ENCODE data around the gene KLKB1.
"Not testable (repeated sequence)": the region's sequence is repeated elsewhere in the genome, so short reads cannot be mapped to it uniquely, and the experiment has no call there.

The KLKB1 gene

DNA sequence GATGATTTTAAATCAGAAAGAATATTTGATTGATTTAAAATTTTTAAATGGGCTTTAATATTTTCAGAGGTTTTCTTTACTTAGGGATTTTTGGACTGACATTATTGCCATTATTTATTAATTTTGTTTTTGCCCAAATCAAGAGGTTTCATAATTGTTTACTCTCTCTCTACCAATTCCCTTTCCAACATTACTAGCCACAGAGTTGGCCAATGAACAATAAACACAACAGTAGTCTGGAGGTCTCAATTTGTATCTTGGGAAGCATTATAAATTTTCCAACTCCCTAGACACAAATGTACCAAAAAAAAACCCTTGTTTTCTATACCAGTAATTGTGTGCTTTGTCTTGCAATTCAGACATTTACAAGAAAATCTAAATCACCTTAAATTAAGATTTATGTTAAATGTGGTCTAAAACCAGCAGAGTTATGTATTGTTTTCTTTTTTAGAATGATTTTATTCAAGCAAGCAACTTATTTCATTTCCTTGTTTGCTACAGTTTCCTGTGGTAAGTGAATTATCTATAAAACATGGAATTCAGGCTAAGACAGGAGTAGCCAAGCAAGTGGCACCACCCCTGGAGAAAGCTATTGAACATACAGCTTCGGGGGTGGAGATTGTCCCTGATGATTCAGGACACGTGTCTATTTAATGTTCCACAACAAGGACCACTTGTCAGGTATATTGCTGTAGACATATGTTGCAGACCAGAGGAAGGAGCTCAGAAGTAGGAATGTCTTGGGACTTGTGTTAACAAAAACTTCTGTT is 622 bp downstream of the KLKB1 start:
- DNase-seq = no peak

DNA sequence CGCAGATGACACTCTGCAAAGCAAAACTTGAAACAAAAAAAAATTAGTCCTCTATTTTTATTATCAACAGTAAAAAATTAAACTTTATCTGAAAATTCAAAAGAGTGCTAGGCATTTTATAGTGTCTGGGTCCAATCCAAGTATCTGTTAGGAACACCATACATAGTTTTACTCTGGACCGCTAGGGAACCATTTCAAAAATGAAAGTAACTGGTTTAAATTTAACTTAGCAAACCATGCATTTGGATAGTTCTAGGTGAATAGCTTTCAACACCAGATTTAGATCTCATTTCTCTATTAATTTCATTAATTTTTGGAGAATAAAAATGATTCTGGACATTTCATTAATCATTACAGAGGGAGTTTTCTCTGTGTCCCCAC is 1.2 kb downstream of the KLKB1 start:
- DNase-seq = no peak

DNA sequence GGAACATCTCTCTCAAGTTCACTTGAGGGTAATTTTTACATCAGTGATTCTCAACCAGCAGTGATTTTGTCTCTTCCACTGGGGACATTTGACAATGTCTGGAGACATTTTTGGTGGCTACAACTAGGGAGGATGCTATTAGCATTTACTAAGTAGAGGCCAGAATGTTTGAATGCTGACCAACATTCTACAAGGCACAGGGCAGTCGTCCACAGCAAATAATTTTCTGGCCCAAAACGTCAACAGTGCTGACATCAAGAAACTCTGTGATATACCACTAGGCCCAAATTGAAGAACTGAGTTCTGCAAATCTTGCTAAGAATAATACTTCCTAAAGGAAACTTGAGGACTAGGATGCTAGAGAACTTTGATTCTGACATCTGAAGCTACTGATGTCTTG is 7.1 kb downstream of the KLKB1 start:
- no peak for DNase-seq

DNA sequence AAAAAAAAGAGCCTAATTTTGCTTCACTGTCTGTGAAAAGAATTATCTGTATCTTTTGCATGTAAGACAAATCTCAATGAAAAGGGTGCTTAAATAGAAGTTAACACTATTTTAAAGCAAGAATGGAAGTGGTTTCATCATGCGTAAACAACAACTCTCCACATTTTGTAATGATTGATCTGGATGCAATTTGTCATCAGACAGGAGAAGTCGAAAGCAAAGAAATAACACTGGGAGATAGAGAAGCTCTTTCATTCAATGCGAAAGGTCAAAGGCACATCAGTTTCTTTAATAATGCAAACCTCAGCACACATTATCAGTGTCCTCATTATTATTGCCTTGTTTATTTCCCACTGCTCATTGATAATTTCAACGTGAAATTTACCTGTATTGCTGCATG is 8.8 kb downstream of the KLKB1 start:
- DNase-seq = no peak

DNA sequence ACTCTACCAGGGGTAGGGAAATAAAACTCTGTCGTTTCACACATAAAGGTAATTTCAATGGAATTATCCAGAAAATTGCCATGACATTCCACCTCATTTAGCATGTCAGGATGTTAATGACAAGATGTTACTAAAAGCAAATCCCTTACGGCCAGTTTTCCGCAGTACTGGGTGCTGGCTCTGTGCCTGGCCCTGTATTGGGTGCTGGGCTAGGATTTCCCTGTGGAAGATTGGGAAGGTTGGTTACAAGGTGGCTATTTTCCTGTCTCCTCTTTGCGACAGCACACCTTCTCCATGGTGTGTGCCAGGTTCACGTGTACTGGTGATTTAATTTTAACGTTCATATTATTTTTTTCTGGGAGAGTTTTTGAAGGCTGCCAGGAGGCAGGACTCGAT is 13.1 kb downstream of the KLKB1 start:
- DNase-seq = no peak

DNA sequence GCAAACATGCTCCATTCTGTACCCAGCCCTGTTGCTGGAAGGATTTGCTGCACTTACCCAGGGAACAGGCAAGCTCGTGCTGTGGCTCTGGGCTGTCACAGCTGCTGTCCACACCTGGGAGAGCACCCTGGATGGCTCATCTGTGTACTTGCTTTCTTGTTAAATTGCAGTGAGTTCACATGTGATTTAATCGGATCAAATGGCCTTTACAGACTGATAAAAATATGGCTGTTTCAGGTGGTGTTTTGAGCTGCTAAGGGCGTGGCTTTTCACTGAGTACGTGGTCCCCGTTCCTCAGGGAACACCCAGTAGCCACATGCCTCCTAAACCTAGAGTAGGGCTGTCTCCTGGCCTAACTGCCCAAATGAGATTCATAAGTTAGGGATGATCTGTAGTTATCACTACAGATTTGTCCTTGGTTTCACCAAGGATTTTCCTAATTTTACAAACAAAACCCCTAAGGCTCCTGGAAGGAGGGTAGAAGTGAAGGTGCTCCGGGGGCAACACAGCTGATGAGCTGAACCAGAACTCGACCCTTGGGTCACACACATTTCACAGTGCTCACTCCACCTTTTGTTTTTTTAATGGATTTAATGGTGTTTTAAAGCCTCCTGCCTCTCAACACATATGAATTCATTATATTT is 13.7 kb downstream of the KLKB1 start:
- DNase-seq = no peak

DNA sequence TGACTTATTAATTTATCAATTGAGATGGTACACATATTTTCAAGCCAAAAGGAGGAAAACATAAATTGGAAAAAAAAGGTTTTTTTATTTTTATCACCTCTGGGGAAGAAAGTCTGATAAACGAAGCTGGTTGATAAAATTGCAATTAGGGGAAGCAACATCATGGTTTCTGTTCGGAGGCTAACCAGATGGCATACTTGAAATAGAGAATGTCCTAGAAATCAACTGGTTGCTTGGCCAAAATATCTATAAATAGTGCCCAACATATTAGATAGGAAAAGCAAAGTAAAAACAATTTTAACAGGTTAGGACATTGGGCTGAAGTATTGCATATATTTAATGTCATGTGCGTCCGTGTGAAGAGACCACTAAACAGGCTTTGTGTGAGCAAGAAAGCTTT is 14.3 kb downstream of the KLKB1 start:
- no peak for DNase-seq

DNA sequence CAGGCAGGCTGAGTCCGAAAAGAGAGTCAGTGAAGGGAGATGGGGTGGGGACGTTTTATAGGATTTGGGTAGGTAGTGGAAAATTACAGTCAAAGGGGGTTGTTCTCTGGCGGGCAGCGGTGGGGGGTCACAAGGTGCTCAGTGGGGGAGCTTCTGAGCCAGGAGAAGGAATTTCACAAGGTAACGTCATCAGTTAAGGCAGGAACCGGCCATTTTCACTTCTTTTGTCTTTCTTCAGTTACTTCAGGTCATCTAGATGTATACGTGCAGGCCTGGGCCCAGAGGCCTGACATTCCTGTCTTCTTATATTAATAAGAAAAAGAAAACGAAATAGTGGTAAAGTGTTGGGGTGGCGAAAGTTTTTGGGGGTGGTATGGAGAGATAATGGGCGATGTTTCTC is 14.7 kb downstream of the KLKB1 start:
- not testable (repeated sequence) for DNase-seq

DNA sequence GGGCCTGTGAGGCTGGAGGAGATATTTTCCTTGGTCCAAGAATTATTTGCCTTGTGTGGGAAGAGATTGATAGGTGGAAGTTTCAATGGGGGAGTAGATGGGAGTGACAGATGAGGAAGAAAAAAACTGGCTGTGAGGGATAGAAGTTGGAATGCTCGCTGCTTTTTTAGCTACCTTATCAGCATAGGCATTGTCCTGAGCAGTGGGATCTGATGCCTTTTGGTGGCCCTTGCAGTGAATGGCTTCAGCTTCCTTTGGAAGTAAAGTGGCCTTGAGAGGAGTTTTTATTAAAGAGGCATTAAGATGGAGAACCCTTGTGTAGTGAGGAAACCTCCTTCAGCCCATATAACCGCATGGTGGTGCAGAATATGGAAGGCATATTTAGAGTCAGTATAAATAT is 16.0 kb downstream of the KLKB1 start:
- DNase-seq = no peak

DNA sequence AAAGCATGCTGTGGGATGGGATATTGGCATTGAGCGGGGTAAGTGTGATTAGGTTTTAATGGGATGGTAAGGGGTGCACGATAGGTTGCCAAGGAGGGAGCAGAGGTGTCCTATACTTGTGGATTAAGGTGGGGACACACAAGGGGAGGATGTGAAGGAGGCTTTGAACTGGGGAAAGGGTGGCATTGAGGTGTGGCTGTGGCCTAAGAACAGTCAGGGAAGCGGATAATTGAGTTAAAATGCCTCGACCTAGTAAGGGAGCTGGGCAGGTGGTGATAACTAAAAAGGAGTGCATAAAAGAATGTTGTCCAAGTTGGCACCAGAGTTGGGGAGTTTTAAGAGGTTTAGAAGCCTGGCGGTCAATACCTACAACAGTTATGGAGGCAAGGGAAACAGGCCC is 17.5 kb downstream of the KLKB1 start:
- DNase-seq = no peak

DNA sequence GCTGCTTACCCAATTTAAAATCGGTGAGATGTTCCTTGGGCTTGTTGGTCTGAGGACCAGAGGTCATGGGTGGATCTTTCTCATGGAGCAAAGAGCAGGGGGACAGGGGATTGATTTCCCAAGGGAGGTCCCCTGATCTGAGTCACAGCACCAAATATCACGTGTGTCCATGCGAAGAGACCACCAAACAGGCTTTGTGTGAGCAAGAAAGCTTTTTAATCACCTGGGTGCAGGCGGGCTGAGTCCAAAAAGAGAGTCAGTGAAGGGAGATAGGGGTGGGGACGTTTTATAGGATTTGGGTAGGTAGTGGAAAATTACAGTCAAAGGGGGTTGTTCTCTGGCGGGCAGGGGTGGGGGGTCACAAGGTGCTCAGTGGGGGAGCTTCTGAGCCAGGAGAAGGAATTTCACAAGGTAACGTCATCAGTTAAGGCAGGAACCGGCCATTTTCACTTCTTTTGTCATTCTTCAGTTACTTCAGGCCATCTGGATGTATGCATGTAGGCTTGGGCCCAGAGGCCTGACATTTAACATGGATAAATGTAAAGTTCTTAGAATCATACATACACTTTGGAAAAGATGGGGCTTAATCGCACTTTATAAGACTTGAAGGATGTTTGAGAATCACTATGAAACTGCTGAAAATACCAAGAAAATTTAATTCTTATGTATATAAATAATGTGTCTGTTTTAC is 19.9 kb downstream of the KLKB1 start:
- DNase-seq = not testable (repeated sequence)

DNA sequence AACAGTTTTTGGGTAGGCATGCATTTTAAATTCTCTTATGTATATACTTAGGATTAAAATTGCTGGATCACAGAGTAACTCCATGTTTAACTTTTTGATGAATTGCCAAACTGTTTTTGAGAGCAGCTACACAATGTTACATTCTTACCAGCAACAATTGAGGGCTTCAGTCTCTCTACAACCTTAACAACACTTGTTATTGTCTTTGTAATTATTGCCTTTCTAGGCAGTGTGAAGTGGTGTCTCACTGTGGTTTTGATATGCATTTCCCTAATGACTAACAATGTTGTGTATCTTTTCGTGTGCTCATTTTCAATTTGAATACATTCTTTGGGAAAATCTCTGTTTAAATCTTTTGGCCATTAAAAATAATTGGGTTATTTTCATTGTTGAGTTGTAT is 21.3 kb downstream of the KLKB1 start:
- no peak for DNase-seq

DNA sequence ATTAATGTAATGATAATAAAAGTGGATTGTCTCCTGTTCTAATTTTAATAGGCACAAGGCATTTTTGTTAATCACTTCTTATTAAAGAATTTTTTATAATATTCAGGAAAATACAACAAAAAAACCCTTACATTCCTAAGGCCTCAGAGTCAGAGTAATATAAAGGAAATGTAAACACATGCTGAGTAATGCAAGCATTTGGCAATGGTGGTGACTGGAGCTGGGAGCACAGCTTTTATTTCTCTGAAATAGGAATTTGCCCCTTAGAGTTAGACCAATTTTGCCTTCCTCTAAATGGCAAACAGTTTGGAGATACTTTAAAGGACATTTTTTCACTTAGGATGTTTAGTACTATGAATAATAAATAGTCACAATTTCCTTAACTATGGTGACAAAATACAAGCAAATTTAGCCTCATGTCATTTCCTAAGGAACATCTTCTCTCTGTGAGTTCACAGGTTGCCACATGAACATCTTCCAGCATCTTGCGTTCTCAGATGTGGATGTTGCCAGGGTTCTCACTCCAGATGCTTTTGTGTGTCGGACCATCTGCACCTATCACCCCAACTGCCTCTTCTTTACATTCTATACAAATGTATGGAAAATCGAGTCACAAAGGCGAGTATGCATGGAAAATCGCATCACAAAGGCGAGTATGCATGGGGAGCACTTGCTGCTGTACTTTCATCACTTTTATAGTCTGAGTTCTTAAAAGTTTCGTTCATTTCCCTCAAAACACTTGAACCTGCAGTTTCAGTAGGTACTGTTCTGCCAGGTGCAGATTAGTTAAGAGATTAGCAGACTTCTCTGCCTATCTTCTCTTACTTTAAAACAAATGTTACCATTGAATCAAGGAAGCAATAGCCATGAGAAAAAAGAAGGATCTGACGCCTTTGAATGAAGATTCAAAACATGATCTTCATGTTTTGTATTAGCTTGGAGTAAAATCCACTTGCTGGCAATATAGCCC is 22.8 kb downstream of the KLKB1 start:
- no peak for DNase-seq

DNA sequence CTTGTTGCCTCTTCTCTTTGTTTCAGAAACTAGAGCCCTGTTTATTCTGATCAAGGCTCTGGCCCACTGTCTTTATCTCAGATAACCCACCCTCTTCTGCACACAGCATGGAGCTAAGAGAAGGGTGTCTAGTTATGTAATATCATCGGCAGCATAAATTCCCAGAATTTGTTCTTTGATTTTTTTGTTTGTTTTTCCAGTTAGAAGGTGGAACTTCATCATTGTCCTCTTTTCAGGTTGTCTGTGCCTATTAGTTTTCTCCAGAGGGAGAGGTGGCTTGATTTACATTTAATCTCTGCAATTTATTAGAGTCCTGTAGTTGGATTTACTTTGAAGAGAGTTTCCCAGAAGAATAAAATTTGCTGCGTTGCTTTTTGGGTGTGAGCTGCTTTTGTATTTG is 23.5 kb downstream of the KLKB1 start:
- no peak for DNase-seq

DNA sequence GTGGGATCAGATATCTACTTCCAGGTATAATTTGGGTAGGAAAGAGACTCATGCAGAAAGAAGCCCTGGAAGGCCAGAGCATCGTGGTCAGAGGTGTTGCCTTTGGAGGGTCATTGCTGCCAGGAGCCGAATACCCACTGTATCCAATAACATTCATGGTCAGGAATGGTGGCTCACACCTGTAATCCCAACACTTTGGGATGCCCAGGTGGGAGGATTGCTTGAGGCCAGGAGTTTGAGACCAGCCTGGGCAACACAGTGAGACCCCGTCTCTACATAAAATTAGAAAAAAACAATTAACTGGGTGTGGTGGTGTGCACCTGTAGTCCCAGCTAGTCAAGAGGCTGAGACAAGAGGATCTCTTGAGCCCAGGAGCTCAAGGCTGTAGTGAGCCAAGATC is 27.8 kb downstream of the KLKB1 start:
- DNase-seq = no peak

DNA sequence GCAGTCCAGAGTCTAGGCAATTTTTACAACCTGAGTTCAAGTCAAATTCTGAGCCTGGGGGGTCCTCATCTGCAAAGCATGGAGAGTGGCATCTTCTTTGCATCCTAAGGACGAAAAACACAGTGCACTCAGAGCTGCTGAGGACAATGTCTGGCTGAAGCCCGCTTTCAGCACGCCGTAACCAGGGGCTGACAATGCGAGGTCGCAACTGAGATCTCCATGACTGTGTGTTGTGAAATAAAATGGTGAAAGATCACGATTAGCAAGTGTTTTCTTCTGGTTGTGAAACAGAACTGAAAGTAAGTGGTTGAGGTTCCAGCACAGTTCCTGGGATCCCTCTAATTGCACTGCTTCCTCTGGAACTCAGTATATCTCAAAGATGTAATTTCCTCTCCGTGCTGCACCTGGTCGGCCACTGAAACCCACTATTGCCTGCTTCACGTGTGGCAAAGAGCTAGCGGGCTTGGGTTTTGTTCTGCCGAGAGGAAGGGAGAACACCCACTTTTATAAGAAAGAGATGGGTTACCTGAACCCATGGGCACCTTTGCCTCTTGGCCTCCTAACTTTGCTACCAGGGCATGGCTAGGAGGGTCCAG is 31.0 kb downstream of the KLKB1 start:
- no peak for DNase-seq

DNA sequence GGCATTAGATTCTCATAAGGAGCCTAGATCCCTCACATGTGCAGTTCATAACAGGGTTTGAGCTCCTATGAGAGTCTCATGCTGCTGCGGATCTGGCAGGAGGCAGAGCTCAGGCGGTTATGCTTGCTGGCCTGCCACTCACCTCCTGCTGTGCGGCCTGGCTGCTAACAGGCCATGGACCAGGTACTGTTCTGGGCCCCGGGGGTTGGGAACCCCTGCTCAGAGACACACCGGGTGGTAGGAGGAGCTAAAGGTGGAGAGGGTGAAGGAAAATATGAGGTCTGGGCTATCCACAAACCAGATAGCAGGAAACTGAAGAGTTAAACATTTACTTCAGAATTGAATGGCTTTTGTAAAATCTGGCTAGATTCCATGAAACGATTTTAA is 32.8 kb downstream of the KLKB1 start:
- DNase-seq = no peak

DNA sequence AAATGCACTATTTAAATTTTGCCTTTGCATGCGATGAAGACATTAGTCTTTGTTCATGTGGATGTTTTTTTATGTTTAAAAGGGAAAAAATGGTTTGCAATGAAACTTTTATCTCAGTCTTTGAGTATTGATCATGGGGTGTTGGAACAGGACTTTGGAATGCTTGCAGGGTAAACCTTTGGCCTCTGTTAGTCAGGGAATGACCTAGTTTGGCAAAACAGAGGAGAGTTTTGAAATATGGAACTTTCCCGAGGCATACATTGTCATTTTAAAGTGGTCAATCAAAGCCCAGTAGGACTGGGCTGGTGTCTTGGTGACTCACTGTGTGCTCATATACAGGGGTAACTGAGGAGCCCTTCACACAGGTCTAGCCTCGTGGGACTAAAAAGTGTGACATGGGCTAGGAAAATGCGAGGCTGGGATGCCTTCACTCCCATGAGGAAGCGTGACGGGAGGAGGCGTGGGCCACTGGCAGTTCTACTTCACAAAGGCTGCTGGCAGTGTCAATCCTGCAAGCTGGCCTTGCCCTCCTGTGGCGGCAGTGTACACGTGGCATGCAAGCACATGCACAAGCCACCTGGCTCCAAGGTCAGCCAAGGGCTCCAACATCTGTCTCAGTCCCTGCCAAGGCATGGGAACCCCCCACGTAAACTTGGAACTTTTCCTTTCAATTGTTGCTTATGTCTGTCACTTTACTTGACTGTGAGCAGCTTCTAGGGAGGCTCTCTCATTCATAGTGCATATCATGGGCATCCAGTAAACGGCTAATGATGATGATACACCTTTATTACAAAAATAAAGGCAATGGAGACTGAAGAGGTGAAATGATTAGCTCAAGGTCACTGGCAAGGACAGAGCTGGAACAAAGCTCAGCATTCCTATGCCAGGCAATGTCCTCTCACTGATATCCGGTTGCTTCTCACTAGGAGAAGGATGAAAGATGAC is 33.5 kb downstream of the KLKB1 start:
- no peak for DNase-seq

DNA sequence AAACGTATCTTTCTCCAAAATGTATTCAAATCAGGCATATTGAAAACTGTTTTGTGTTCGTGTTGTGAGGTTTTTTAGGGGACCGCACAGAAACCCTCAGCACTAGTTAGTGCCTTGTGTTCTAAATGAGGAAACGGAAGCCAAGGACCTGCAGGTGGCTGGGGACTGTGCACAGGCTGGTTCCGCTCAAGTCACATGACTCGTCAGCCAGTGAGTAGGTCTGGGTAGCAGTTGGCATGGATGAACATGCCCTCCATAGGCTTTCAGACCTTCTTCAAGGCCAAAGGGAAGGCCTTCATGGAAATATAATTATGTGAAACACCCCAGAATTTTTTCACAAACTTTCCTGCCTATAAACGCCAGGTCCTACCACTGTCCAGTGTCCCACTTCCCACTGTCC is 37.4 kb downstream of the KLKB1 start:
- no peak for DNase-seq

DNA sequence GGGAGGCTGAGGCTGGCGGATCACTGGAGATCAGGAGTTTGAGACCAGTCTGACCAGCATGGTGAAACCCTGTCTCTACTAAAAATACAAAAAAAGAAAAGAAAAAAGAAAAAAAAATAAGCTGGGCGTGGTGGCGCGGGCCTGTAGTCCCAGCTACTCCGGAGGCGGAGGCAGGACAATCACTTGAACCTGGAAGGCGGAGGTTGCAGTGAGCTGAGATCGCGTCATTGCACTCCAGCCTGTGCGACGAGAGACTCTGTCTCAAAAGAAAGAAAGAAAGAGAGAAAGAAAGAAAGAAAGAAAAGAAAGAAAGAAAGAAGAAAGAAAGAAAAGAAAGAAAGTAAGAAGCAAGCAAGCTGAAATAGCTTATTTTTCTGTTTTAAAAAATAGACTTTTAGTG is 37.9 kb downstream of the KLKB1 start:
- not testable (repeated sequence) for DNase-seq

Measured in SHP77 treated with DMSO at 0.1 percent for 48 hours (cell line).